Activated CD4-positive, alpha-beta T cell treated with anti-CD3 and anti-CD28 coated beads for 1 hour (primary cell): ENCODE data around the gene RGS9.

ENCODE experiments used
- DNase-seq: peaks from one replicate; pipeline ENCODE4 v3.0.0-alpha.2; 2020

Gene RGS9

GRCh38 chr17:65222214-65222738 is 85.1 kb downstream of the RGS9 start:
- DNase-seq, result no peak

GRCh38 chr17:65225061-65225460 is 87.9 kb downstream of the RGS9 start:
- no peak for DNase-seq

DNA sequence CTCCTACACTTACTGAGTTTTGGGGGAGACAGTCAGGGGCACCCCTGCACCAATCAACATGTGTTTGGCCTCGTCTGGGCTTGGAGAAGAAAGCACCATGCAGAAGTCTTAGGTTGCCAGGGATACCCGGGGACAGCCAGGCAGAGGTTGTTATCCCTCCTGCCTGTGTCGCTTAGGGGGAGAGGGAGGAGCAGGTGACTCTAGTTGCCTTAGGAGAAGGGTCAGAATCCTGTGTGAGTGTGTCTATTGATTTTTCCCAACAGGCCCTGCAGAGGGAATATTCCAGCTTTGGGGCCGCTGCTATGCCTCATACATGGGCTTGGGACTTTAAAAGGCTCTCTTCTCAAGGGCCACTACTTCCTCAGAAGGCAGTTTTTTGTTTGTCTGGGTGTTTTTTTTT is 89.1 kb downstream of the RGS9 start:
- no peak for DNase-seq

DNA sequence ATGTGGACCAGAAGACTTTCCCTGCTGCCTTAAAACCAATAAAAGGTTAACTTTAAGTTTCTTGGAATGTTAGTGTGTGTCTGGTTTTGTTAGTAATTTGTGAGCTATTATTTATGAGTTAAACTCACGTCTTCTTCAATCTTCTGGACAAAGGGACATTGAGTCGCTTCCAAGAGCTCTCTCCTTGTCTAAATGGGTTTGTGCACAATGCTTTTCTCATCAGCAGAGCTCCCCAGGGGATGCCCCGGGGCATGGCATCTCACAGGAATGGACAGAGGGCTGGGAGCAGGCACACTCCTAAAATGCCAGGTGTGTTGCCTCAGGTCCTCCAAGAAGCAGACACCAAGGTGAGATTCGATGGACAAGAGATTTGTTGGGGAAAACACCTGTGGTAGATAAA is 90.5 kb downstream of the RGS9 start:
- no peak for DNase-seq

GRCh38 chr17:65228287-65228686 is 91.1 kb downstream of the RGS9 start:
- no peak for DNase-seq

DNA sequence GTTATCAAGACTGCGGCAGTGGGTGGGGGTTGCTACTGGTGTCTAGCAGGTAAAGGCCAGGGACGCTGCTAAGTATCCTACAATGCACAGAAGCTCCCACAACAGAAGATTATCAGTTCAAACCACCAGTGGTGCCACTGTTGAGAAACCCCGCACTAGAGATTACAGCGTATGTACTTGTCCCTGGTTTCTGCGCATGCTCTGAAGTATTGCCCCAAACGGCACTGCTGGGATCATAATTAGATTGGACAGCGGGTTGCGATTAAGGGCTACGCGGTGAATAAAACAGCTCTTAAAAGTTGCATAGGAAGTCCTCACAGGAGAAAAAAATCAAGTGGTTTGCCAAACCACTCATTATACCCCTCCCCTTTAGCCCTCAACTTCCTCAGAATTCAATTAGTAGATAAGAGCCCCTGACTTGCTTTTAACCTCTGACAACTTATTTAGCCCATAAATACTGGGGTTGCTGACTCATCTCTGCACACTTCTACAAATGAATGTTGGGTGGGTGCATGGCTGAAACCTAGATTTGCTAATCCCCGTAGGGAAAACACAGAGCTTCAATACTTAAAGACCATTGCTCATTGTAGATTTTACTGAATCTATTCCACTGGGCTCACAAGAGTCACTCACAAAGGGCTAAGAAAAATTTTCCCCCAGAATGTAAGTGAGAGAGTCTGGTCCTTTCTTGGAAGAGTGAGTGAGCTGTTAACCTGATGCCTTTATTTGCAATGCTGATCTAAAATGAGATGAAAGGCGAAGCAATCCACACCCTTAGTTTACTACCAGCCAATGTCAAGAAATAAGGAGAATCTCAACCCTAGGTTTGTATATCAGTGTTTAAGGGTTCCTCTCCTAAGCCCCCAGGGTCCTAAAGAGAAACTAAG is 91.8 kb downstream of the RGS9 start:
- no peak for DNase-seq

DNA sequence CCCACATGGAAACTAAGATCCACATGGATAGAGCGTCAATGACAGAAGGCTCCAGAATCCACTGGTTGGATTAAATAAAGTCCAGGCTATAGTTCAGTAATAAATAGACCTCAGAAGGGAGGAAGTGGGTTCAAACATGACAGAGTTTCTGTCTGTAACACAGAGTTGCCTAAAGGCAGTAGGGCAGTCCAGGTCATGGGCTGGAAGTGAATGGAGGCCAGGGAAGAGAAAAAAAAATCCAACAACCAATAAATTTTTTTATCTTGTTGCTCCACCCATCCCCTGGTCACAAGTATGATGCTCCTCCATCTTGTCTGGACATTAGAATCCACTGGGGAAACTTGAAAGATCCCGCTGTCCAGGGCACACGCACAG is 92.4 kb downstream of the RGS9 start:
- DNase-seq, result no peak

DNA sequence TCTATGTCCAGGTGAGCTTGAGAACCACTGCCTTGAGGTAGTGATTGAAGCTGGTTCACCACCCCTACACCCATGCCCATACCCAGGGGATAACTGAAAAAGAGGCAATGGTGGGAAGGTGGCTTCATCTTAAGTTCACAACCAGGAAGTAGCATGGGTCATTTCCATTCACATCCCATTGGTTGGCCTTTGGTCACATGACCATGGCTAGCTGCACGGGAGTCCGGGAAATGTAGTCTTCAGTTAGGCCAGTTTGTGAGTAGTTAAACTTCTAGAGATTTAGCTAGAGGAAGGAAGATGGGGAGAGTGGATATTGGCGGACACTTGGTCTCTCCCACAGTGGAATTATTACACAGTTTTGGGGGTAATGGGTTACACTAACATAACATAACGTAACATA is 92.9 kb downstream of the RGS9 start:
- no peak for DNase-seq

DNA sequence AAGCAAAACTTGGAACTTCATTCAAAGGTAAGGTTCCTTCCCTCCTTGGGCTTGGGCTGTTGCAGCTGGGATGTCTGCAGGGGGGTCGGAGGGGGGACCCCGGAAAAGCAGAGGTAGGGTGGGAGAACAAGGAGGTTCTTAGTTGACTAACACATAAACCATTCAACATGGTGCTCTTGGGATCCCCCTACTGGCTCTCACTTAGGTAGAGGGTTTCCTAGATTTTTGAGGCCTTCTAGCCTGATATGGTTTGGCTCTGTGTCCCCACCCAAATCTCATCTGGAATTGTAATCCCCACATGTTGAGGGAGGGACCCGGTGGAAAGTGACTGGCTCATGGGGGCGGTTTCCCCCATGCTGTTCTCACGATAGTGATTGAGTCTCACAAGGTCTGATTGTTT is 93.9 kb downstream of the RGS9 start:
- DNase-seq, result no peak

GRCh38 chr17:65231662-65232335 is 94.6 kb downstream of the RGS9 start:
- no peak for DNase-seq

GRCh38 chr17:65235284-65235683 is 98.1 kb downstream of the RGS9 start:
- no peak for DNase-seq

GRCh38 chr17:65236321-65236720 is 99.2 kb downstream of the RGS9 start:
- no peak for DNase-seq

DNA sequence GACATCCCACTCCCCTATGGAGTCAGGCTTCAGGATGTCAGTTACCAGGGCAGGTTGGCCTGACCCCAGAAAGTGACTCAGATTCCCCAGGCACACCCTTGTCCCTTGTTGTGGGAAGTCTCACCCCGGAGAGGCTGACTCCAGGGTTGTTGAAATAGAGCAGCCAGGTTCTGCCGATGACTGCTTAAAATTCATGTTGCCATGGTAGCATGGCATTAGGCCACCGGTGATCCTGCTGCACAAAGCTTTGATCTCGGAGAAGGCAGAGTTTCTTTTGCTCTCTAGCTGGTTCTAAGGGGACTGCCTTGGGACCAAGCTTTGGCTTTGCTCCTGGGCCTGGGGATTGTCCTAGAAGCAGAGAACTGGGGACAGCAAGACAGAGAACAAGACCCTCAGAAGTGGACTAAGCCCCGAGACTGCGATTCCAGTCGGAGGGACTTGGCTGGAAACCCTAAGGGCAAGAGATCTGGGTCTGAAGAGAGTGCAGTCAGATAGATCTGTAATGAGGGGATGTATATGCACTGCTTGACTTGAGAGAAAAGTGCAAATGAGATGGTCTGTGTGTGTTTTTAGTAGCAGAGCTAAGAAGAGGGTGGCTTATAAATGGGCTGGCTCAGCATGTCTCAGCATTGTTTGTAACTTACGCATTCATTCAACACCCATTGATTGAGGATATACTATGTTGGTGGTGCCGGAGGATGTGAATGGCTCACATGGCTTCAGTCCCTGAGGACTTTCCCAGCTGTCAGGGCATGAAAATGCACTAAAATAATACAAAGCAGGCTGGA is 106.9 kb downstream of the RGS9 start:
- no peak for DNase-seq

DNA sequence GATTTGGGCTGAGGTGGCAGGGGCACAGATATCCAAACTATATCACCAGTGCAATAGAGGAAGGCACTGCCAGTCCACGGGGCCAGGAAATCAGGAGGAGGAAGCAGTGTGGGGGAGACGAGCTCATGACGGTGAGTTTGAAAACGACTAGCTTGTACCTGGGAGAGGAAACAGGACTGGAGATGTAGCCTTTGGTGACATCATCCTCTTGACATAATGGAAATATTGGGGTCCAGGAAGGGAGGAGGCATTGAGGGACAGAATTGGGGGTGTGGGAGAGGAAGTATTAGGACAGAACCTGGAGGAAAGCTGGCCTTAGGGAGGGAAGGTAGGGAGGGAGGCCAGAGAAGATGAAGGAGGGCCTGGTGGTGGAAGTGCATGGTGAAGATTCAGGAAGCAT is 109.1 kb downstream of the RGS9 start:
- DNase-seq, result no peak

- no peak for DNase-seq
Measured at GRCh38 chr17:65249774-65250173, 112.6 kb downstream of the RGS9 start.

DNA sequence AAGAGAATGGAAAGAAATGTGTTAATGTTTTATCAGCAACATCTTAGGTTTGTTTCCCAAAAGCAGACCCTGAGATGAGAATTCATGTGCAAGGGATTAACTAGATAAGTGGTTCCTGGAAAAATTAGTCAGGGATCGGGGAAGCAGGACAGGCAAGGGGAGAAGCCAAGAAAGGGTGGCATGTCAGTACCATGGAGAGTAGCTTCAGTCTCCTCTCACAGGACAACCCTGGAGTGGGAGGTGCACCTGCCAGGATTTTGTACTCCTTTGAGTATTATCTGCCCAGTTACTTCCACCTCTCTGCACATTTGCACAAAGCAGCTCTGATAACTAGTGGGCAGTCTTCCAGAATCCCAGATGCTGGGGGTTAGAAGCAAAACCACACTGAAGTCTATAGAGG is 117.0 kb downstream of the RGS9 start:
- no peak for DNase-seq

- no peak for DNase-seq
Measured at GRCh38 chr17:65259281-65259680, 122.1 kb downstream of the RGS9 start.

GRCh38 chr17:65259696-65260485 is 122.7 kb downstream of the RGS9 start:
- DNase-seq, result no peak

GRCh38 chr17:65260626-65261025 is 123.5 kb downstream of the RGS9 start:
- no peak for DNase-seq

GRCh38 chr17:65261152-65261551 is 124.0 kb downstream of the RGS9 start:
- no peak for DNase-seq

DNA sequence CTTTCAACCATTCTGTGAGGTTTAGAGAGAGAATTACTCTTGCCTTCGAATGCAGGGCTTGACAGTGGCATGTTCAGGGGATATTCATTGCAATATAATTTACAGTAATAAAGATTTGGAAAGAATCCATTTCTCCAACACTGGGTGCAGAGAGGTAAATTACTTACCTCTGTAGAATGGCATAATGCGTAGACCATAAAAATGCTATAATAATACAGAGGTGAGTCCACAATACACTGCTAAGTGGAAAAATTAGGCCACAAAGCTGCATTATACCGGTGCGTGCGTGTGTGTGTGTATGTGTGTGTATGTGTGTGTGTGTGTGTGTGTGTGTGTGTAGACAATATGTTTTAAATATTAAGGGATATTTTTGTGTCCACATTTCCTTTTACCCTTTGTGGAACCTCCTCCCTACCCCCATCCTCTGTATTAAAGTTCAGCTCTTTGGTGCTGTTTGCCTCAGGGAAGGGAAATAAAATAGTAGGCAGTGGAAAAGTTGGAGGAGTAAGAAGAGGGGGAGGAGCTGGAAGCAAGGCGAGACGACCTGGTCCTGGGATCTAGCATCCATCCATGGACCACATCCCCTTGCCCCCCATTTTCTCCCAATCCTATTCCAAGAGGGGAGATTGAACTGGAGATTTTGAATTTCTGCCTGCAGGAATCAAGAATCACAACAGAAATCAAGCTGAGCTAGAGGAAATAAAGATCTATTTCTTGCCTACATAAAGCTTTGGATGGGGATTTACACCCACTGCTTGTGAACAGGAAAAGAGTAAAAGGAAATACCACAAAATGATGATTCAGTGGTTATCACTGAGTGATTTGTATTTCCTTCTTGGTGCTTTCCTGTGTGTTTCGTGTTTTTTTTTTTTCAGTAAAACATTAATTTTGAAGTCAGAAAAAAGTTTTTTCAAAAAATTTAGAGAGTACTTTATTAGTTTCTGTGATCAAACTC is 124.8 kb downstream of the RGS9 start:
- no peak for DNase-seq
